A549 treated with DMSO at 1 μM for 4 hours (cell line): ENCODE results near the gene TYRP1. TPM values are rescaled to one million over a fixed set of nuclear protein-coding genes. Genes with fewer than 3 reads are reported as not detected.

Source experiments
- total RNA-seq: library from RNA; stranded (reverse); fragments of 200-300 nt; extraction: Qiagen RNA extraction; gene quantifications from 5 replicates; pipeline ENCODE4 v1.2.3, GENCODE V29; 2022; ENCODE audit warnings: low read depth

The TYRP1 gene, protein sequence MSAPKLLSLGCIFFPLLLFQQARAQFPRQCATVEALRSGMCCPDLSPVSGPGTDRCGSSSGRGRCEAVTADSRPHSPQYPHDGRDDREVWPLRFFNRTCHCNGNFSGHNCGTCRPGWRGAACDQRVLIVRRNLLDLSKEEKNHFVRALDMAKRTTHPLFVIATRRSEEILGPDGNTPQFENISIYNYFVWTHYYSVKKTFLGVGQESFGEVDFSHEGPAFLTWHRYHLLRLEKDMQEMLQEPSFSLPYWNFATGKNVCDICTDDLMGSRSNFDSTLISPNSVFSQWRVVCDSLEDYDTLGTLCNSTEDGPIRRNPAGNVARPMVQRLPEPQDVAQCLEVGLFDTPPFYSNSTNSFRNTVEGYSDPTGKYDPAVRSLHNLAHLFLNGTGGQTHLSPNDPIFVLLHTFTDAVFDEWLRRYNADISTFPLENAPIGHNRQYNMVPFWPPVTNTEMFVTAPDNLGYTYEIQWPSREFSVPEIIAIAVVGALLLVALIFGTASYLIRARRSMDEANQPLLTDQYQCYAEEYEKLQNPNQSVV
- not detected in 5 replicates for total RNA-seq

DNA sequence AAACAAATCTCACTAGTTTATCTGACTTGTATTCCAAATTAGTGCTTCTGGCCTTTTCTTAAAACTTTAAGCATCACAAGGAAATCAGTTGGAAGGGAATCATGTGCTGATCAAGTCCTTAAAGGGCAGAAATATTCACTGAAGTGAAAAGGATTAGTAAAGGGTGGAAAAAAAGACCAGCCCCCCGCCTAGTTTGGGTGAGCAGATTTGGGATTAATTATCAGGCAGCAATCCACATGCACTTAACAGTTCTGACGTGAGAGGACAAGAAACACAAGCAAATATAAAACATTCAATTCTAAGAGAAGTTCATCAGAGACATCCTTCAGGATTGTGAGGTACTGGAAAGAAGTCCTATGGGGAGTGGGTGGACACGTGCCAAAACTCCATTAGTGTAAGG lies at the start of gene TYRP1:
Gene TYRP1 (plus strand): TSS at position 245 of the 400 bp plus-strand sequence. CDS start 612 bp downstream, outside the sequence.

Other genes starting within 250 kb of the TYRP1 start
- 12.5 to 13.9 TPM (median 12.6 TPM) in 5 replicates for gene LURAP1L, start 81.6 kb downstream of the TYRP1 start, total RNA-seq